Right kidney (tissue), 1 donor: ENCODE data around the gene EBP.

ENCODE experiments used
- DNase-seq: peaks from one replicate; pipeline ENCODE4 v3.0.0-alpha.2; 2016

EBP gene

GRCh38 chrX:48575642-48576041 lies 54.0 kb downstream of the EBP start:
- no peak for DNase-seq

GRCh38 chrX:48576108-48576507 lies 54.5 kb downstream of the EBP start:
- no peak for DNase-seq
